ENCODE results near the gene PRC1.

Gene PRC1

GRCh38 chr15:90988296-90988695 lies 6.0 kb downstream of the PRC1 start:
- FAIRE-seq (no peak), DNase-seq (ENCODE audit: insufficient read length, low spot score) (no peak)
- TF ChIP-seq, protein P1, sequence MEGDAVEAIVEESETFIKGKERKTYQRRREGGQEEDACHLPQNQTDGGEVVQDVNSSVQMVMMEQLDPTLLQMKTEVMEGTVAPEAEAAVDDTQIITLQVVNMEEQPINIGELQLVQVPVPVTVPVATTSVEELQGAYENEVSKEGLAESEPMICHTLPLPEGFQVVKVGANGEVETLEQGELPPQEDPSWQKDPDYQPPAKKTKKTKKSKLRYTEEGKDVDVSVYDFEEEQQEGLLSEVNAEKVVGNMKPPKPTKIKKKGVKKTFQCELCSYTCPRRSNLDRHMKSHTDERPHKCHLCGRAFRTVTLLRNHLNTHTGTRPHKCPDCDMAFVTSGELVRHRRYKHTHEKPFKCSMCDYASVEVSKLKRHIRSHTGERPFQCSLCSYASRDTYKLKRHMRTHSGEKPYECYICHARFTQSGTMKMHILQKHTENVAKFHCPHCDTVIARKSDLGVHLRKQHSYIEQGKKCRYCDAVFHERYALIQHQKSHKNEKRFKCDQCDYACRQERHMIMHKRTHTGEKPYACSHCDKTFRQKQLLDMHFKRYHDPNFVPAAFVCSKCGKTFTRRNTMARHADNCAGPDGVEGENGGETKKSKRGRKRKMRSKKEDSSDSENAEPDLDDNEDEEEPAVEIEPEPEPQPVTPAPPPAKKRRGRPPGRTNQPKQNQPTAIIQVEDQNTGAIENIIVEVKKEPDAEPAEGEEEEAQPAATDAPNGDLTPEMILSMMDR (IDR thresholded peaks at IDR 0.05; ENCODE audit: insufficient read depth, missing control alignments), result no peak

GRCh38 chr15:90987561-90988141 lies 6.7 kb downstream of the PRC1 start:
- no peak for DNase-seq (ENCODE audit: insufficient read length, low spot score)
- TF ChIP-seq, protein P1 (IDR thresholded peaks at IDR 0.05; ENCODE audit: insufficient read depth, missing control alignments), result no peak
- FAIRE-seq, result no peak

GRCh38 chr15:90986790-90987507 lies 7.4 kb downstream of the PRC1 start:
- FAIRE-seq (no peak), DNase-seq (ENCODE audit: insufficient read length, low spot score) (no peak)
- TF ChIP-seq, protein P1 (IDR thresholded peaks at IDR 0.05; ENCODE audit: insufficient read depth, missing control alignments), result no peak

DNA sequence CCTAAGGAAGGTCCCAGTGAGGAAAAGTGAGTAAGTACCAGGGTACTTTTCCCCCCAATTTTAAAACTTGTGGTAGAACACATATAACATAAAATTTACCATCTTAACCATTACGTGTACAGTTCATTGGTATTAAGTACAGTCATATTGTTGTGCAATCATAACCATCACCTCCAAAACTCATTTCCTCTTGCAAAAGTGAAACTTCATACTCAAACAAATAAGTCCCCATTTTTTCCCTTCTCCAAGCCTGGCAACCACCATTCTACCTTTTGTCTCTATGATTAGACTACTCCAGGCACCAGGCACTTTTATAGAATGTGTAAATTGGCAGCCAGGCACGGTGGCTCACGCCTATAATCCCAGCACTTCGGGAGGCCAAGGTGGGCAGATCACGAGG lies 12.2 kb downstream of the PRC1 start:
- FAIRE-seq (no peak), DNase-seq (ENCODE audit: insufficient read length, low spot score) (no peak)
- TF ChIP-seq, protein P1 (IDR thresholded peaks at IDR 0.05; ENCODE audit: insufficient read depth, missing control alignments), result no peak

GRCh38 chr15:90981681-90982080 lies 12.7 kb downstream of the PRC1 start:
- no peak for DNase-seq (ENCODE audit: insufficient read length, low spot score)
- TF ChIP-seq, protein P1 (IDR thresholded peaks at IDR 0.05; ENCODE audit: insufficient read depth, missing control alignments), result no peak
- no peak for FAIRE-seq

GRCh38 chr15:90979582-90979981 lies 14.8 kb downstream of the PRC1 start:
- FAIRE-seq (no peak), DNase-seq (ENCODE audit: insufficient read length, low spot score) (no peak)
- TF ChIP-seq, protein P1 (IDR thresholded peaks at IDR 0.05; ENCODE audit: insufficient read depth, missing control alignments), result no peak

DNA sequence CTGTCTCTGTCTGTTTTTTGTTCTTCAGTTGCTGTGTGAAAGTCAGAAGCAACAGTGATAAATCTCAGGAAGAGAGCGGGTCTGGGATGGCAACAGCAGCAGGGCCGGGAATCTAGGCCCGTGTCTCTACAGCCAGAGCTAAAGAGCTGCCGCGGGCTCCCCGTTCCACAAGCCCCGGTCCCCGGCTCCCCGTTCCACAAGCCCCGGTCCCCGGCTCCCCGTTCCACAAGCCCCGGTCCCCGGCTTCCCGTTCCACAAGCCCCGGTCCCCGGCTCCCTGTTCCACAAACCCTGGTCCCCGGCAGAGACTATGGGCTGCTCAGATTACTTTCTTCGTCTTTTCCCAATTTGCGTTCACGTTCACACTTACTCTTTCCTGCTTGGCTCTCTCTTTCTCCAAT lies 20.1 kb downstream of the PRC1 start:
- FAIRE-seq (no peak), DNase-seq (ENCODE audit: insufficient read length, low spot score) (no peak)
- TF ChIP-seq, protein P1 (IDR thresholded peaks at IDR 0.05; ENCODE audit: insufficient read depth, missing control alignments), result no peak
